ENCODE results near the gene GALNT17.

GRCh38 chr7:71140264-71140663, 8.3 kb downstream of the GALNT17 start:
- TF ChIP-seq CTCF (IDR thresholded peaks at IDR 0.05) (no peak), POLR2A (IDR thresholded peaks at IDR 0.05) (no peak), POLR2AphosphoS5 (IDR thresholded peaks at IDR 0.05) (no peak)

Measured in prostate gland (tissue), 2 donors.